Tongue (tissue), 2 donors: Measurements from ENCODE around the gene NRIP1. TPM values are rescaled to one million over a fixed set of nuclear protein-coding genes. Genes with fewer than 3 reads are reported as not detected.
"Not testable (repeated sequence)": the region's sequence is repeated elsewhere in the genome, so short reads cannot be mapped to it uniquely, and the experiment has no call there.

Experiments used
- DNase-seq: peaks from one replicate; pipeline ENCODE4 v3.0.0-alpha.2; 2015
- total RNA-seq: library from RNA; depleted of rRNA; stranded (reverse); fragments of >200 nt; gene quantifications from one replicate; pipeline ENCODE4 v1.2.3, GENCODE V29; 2014

NRIP1 gene
- total RNA-seq, 1 donor from 2014 or later: 99.2 TPM

DNA sequence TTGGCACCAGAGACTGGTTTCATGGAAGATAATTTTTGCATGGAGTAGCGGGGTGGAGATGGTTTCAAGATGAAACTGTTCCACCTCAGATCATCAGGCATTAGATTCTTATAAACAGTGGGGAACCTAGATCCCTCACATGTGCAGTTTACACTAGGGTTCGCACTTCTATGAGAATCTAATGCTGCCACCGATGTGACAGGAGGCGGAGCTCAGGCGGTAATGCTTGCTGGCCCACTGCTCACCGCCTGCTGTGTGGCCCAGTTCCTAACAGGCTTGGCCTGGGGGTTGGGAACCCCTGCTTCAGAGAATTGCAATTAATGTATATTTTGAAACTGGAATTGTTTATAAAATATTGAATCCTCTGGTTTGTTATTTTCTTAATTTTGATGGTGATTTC lies 92.1 kb downstream of the NRIP1 start:
- no peak for DNase-seq

DNA sequence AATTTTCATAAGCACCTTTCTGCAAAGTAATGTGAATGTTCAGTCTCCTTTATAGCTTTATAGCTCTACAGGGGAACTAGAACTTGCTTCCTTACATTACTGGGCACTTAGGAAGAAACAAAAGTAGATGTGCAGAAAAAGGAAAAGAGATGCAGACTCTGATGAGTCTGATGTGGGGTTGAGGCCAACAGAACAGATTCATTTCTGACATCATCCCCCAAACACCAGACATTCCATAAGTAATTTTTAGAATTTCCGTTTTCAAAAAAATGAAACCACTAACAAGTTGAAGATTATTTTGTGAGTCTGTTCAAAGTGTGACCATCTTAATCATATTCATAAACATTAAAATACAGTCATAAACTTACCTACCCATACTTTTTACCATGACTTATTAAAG lies 96.0 kb downstream of the NRIP1 start:
- no peak for DNase-seq

DNA sequence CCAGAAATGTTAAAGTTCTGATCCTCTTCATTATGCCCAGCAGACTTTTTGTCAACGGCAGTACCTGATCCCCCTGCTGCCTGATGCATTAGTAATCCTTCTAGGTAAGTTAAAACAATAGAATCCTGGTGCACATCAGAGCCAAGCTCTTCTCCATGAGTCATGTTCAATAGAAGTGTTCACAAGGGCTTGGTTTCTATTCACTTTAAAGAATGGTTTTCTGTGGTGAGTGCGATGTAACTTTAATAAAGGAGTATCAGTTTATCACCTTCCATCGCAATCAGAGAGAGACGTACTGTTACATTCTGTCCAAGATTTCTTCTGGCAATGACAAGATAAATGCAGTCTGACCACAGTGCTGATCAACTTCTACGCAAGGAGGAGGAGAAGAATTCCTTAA lies 96.8 kb downstream of the NRIP1 start:
- DNase-seq: no peak

- DNase-seq: no peak
Observed at GRCh38 chr21:14964621-14965020, 100.2 kb downstream of the NRIP1 start.

GRCh38 chr21:14962217-14962616 lies 102.6 kb downstream of the NRIP1 start:
- no peak for DNase-seq

DNA sequence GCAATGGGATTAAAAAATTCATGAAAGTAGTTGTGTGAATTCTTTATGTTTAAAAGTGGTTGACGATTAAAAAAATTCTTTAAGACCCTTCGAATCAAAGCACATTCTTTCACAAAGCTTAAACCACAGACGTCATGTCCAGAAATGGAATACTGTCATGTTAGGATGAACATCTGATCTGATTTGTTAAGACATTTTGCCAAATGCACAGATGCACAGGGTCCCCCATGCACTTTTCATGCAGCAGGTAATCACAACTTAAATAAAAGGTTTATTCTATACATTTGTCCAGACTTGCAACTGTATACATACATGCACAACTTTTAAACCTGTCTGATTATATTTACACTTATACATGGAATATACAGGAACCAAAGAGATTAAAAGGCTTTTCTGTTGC lies 103.3 kb downstream of the NRIP1 start:
- DNase-seq: no peak

DNA sequence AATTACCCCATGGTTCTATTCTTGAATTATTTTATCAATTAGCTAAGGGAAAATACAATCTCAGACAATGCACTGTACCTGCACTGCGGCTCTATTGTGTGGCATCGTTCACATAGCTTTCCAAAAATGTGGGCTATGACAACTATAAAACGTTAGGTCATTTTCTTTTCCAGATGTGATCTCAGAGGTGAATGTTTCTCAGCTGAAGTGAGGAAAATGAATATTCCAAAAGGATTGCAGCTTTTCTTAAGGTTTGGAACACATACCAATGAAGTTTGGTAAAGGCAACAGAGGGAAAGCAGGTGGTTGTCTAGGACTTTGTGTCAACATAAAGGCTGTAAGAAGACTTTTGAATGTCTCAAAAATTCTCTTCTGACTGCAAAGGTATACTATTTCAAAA lies 105.5 kb downstream of the NRIP1 start:
- DNase-seq: peak; percentile 11

GRCh38 chr21:14957836-14958235 lies 107.0 kb downstream of the NRIP1 start:
- DNase-seq: no peak

DNA sequence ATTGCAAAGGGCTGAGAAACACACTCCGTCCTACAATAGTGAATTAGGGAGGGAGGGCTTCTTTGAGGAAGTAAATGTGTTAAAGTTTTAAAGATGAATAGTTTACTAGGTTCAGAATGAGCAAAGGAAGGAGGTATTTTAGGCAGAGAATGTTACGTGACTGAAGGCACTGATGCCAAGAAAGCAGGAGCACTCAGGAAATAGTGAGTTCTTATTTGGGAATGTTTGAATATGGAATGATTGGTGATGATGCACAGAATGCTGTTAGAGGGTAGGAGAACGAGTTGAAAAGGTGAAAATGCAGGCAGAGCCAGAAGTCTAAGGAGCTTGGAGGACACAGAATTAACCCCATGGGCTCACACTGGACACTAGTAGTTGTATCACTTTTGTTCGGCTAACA lies 108.0 kb downstream of the NRIP1 start:
- DNase-seq: no peak

- DNase-seq: no peak
Observed at GRCh38 chr21:14955936-14956520, 108.8 kb downstream of the NRIP1 start.

DNA sequence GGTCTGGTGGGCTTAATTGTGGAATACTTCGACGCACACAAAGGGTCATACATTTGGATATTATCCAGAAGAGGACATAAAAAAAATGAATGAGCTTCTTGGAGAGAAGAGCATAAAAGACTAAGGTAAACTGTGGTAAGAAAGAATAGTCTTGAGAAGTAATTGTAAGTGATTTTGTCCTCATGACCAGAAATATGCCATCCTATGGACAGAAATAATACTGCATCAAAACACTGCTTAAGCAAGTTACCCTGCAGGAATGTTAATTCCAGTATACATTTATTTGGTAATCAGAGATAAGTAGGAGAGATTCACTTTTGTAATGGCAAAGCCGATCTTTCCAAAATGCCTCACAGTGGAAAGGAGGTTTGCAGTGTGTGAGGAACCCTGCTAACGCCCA lies 111.9 kb downstream of the NRIP1 start:
- DNase-seq: no peak

DNA sequence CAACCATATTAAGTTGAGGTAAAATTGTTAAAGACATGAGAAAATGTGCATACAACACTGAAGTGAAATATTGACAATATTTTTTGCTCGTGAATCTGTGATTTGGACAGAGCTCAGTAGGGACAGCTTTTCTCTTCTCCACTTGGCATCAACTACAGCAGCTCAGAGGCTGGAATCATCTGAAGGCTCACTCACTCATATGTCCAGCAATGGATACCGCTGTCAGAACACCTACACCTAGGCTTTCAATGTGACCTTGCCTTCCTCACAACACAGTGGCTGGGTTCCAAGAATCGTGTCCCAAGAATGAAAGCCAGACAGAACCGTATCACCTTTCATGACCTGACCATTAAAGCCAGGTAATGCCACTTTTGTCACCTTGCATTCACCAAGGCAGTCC lies 115.2 kb downstream of the NRIP1 start:
- no peak for DNase-seq

DNA sequence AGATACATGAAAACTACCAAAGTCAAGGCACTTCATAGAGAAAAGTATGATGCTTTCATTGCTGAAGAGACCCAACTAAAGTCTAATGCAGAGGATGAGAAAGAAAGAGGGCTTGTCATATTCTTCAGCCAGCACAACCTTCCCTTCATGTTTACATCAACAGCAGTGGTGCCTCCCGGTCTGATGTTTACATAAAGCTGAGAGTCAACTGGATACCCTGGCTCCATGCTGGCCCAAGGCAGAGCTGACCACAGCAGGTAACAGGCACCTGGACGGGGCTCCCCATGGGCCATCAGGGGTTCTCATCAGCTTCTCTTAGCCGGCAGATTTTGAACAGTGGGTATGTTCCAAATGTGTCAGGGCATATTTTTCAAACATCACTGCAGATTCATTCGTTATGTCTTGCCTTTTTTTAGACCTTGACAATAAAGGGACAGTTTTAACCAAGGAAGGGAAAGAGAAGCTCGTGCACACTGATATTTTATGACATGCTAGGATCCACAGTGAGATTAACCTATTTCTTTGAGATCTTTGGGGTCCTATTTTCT lies 117.1 kb downstream of the NRIP1 start:
- DNase-seq: no peak

DNA sequence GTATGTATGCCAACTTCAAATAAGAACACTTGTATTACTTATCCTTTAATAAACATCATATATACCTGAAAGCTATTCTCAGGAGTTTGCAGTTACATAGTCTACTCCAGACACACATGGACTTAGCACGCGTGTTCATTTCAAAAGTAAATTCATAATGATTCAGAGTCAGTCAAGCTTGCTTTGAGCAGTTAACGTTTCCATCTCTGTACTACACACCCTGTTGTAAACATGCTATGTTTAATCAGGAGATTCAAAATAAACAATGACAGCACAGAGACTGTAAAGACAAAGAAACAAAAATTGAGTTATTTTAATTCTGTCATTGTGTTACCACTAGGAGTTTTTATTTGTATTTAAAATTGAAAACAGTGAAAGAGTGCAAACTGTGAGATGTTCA lies 119.6 kb downstream of the NRIP1 start:
- DNase-seq: no peak

DNA sequence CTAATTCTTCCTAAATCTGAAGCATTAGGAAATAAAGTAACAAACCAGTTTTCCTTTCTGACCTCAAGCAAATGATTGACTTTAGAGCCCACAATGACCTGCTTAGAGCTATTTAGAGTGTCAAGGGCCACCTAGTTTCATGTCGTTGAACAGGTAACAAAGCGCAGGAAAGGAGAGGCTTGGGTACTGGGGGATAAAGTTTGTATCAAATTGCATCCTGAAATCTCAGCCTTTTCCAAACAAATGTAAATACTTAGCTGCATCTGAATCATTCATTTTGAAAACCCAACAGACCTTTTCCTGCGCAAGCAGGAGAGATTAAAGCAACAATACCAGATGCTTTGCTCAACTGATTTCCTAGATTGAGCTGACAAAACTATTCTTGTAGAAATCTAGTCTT lies 121.2 kb downstream of the NRIP1 start:
- no peak for DNase-seq

DNA sequence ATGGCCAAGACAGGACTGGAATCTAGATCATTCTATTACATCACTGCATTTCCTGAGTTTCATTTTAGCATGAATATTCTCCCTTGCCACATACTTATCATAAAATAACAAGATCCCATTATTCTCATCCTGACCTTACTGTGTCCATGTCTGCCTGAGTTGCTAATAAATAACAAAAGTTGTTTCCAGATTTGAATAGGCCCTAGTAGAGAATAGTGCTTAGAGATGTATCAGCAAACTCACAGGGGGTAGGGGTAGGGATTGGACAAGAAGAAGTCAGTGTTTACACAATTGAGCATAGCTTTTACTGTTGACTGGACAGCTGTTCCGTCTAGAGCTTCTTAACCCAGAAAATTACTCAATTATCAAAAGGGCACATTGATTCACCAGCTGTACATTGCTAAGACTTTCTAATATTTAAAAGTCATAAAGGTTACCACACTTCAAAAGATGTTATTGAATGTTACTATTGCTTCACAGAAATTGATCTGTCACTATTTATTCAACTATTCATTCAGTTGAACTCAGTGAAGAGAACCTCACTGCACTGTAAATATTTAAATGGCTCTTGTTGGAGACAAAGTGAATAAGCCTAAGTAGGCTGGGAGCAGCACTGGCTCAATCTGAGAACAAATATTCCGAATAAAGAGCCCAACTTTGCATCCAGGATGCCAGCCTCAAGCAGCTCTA lies 121.9 kb downstream of the NRIP1 start:
- DNase-seq: no peak

DNA sequence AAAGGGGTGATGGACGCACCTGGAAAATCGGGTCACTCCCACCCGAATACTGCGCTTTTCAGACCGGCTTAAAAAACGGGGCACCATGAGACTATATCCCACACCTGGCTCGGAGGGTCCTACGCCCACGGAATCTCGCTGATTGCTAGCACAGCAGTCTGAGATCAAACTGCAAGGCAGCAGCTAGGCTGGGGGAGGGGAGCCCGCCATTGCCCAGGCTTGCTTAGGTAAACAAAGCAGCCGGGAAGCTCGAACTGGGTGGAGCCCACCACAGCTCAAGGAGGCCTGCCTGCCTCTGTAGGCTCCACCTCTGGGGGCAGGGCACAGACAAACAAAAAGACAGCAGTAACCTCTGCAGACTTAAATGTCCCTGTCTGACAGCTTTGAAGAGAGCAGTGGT lies 137.5 kb downstream of the NRIP1 start:
- DNase-seq: not testable (repeated sequence)

GRCh38 chr21:14926186-14926585 lies 138.6 kb downstream of the NRIP1 start:
- DNase-seq: no peak

DNA sequence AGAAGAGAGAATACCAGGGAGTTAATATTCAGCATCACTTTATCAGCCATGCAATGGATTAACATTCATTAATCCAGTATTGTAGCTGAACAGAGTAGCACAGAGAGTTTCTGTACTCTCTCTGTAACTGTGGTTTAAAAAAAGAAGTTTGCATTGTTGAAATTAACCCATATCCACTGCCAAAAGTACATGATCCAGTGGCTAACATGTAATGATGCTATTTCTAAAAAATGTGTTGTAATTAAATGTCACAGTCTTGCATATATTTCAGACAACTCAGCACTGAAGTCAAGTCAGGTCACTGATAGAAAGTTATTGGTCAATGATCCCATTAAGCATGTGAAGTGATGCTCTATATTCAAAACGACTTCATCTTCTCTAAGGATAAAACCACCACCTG lies 141.3 kb downstream of the NRIP1 start:
- DNase-seq: no peak

GRCh38 chr21:14922980-14923379 lies 141.8 kb downstream of the NRIP1 start:
- DNase-seq: no peak

GRCh38 chr21:14918527-14918926 lies 146.3 kb downstream of the NRIP1 start:
- DNase-seq: peak; percentile 52

DNA sequence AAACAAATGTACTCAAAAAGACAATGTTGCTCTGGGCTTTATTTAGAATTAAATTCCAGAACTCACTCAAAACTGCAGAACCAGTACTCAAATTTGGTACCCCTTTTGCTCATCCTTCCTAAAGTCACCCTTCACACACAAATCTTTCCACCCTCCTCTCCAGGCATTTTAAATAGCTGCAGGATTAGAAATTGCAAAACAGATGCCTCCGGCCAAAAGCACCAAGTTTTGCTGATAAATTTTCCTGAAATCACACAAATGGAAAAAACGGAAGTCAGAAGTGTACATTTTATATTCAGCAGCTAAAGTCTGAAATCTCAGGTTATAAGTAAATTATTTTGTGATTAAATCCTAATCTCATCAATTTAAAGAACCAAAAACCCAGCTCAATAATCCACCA lies 147.0 kb downstream of the NRIP1 start:
- no peak for DNase-seq

GRCh38 chr21:14916676-14917141 lies 148.1 kb downstream of the NRIP1 start:
- peak; percentile 8 for DNase-seq

- DNase-seq: no peak
Observed at GRCh38 chr21:14913638-14914037, 151.2 kb downstream of the NRIP1 start.
